Activated CD8-positive, alpha-beta memory T cell treated with anti-CD3 and anti-CD28 coated beads for 4 hours (primary cell): ENCODE data around the gene PROK2.

Source experiments
- DNase-seq, 2 donors: peaks; one replicate each; pipeline ENCODE4 v3.0.0-alpha.2; 2020; ENCODE audit warnings: low read depth in 2 of 2

PROK2 gene

DNA sequence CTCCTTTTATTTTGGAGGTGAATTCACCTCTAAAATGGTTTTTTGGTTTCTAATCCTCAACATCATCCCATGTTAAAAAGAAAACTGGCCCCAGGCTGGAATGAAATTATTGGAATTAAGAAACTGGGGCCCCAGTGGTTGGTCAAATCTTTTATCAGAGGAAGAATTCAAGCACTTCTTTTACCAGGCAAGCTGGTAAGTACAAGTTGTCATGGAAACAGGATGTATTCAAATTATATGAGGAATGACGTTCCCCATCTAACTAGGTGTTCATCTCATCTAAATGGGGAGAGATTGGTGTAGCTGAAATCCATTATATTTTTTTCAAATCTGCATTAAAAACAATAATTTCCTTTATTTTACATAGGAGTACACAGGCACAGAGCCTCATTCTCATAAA is 50.1 kb downstream of the PROK2 start:
- DNase-seq, result no peak

DNA sequence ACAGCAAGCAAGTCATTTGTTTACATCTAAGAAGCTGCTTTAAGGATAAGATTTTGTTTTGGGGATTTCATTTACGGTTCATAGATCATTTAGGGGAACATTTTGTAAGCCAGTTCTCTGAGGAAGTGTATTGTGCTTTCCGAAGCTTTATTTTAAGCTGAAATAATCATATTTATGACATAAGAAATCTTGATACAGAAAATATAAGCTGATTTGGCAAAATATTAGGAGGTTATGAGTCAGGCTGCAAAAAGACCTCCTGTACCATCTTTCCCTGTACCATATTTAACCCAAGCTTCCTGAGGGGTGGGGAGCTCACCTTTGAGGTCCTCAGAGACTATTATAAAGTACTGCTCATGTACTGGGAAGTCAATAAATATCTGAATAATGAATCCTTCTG is 51.6 kb downstream of the PROK2 start:
- no peak for DNase-seq

DNA sequence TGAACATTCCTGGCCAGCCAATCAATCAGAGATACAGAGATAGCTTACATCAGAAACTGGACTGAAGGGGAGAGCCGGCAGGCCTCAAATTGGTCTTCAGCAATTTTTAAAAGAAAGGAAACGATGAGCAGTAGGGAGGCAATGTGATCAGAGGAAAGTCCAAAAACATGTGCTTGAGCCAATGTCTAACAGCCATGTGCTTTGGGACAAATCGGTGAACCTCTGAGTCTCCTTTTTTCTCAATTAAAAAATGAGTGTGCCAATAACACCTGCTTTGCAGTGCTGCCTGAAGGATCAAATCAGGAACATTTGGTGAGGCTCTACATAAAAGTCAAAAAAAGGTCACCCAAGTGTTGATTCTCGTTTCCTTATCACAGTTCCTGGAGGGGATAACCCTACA is 52.3 kb downstream of the PROK2 start:
- DNase-seq, result no peak

DNA sequence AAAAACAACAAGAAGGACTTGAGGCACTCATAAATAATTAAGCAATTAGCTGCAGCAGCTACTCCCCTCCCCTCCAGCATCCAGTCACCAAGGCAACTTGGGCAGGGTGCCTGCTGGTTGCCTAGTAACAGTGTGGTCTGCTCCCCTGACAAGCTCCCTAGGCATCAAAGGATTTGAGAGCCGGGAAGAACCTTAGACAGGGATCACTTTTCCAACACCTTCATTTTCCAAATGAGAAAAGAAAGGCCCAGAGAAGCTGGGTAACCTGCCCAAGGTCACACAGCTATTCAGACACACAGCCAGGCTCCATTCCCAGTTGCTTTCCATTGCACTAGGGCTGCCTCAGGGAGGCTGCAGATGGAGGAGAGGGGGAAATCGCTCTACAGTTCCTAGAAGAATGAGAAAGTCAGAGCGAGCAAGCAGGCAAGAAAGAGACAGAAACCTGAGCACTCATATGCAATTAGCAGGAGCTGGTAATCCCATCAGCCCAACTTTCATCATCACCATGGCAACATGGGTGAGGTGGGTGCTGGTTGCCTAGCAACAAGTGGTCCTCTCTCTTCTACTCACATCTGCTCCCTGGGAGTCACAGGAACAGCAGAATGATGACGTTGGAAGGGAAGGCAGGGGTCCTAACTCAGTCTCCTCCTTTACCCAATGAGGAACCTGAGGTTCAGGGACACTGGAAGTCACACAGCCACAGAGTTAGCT is 56.2 kb downstream of the PROK2 start:
- DNase-seq, result no peak

DNA sequence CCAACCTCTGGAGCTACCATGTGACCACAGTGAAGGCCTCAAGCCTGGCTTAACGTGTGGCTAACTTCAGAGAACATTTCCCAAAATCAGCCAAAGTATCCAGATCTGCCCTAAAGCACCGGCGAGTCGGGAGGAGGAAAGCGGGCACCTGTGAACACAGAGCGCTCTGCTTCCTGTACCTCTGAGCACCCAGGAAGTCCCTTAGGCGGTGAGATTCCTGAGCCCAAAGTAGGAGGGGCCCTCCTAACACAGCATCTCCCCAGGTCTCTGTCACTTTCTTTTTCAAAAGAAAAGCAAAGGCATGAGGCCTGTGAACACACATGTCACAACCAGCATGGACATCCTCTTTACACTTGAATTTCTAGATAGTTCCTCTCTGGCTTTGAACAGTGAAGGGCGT is 58.8 kb downstream of the PROK2 start:
- DNase-seq, result peak in 1 of 2 donors; percentile 33

DNA sequence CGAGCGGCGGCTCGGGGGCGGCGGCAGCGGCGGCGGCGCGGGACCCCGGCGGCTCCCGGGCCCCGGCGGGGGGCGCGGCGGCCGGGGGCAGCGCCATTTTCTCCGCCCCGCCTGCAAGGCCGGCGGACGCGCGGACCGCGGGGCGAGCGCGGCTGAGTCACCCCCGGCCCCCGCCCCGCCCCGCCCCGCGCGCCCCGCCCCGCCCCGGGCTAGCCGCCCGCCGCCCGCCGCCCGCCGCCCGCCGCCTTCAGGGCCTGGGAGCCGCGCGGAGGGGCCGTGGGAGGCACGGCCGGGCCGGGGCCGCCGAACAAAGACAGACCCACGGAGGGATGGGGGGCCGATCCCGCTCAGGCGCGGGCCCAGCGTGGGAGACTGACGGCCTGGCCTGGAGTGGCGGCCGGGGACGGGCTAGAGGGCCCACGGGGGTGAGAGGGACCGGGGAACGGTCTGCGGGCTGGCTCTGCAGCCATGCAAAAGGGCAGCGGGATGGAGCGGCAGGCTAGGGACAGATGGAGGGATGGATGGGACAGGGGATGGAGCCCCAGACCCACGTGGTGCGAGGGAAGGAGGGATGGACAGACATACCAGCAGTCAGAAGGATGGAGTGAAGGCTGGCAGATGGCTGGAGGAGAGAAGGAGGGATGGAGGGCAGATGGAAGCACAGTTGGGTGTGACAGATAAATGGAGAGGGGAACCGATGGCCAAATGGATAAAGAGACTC is 59.5 kb downstream of the PROK2 start, which contains the start of gene EIF4E3:
Gene EIF4E3, minus strand, starts transcription at position 132 of the 721 bp plus-strand sequence. Its CDS starts 35 bp downstream, at position 97.
- no peak for DNase-seq

DNA sequence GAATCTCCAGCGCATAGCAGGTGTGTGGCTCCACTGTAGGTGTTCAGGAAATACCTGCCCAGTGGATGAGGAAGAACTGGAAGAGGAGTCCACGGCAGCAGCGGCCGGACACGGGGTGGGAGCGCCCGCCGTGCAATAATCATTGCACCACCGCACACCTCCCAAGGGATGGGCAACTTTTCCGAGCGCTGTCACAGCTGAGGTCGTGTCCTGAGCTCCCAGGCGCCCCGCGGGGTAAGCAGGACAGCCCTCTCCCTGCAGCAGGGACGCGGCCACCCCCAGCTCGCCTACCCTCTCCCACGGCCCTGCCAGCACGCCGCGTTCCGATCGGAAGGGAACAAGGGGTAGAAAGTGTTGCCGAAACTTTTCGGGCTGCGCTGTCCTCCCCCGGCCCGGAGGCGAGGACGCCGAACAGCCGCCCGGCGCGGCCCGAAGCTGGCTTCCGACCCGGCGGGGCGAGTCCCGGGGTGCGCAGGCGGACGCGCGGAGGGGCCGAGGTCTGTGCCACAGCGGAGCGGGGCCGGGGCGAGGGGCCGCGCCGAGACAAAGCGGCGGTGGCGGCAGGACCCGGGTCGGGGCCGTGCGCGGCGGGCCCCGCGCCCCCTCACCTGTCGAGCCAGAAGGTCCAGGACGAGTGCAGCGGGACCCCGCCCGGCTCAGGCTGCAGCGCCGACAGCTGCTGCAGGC is 60.2 kb downstream of the PROK2 start:
- no peak for DNase-seq

DNA sequence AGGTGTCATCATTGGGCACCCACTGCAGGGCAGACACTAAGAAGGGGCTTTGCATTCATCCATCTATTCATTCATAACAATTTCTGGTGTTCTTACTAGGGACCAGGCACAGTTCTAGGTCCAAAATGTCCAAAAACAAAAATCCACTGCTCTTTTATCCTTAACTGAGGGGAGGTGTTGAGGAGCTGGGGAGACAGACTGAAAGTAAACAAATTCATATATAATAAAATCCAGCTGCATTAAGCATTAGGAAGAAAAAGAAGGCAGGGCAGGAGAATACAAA is 60.8 kb downstream of the PROK2 start:
- no peak for DNase-seq

DNA sequence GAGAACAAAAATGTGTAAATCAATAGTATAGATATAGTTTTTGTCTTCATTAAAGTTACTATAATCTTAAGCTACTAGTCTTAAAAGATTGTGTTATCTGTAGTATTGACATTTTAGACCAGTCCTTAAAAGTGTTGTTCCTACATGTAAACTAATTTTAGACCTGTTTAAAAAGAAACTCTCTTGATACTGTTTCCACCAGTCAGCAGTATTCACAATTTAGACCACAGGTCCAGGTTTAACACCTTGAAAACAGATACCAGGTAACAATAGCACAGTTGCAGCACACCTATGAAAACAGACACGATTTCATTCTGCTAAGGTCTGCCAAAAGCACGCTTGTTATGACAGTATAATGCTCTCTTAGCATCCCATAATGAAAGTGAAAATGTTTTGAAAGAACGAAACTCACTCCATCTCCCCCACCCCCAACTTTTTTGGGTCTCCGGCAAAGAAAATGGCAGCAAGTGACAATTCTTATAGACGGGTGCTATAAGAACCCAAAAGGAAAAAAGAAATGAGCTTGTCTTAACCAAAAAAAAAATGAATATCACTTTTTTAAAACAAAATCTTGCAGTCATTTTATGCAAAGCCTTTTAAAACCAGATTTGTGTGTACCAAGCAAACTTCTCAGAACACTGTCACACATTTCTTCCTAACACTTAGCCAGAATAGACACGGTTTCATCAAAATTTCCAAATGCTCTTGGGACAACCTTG is 61.3 kb downstream of the PROK2 start:
- DNase-seq, result peak in 1 of 2 donors; percentile 24

DNA sequence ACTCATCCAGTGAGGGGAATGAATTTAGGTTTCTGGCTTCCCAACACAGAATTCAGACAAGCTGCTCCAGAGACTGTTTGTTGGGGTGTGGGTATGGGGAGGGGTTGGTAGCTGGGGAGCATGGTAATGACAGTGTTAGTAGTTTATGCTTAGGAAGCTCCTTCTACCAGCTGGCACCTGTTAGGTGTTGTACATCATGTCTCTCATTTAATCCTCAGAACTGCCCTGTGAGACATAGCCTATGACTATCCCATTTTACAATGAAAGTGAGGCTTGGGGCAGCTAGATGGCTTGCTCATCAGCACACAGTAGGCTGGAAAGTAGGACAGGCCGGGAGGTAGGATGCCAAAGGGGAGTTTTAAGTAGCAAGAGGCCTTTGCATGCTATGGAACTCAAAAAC is 62.3 kb downstream of the PROK2 start:
- DNase-seq, result no peak
